ENCODE results near the gene FBXO42. TPM values are rescaled to one million over a fixed set of nuclear protein-coding genes. Genes with fewer than 3 reads are reported as not detected.
A peak's percentile ranks its signal among the peaks of the same experiment; 100 is the strongest.

Gene FBXO42
- total and polyA plus RNA-seq, 9 of the 15 experiments (the other 6 are each of a cell fraction or from before 2014, with no cell fraction given) = 7.2 to 24.8 (median 17.4) TPM

DNA sequence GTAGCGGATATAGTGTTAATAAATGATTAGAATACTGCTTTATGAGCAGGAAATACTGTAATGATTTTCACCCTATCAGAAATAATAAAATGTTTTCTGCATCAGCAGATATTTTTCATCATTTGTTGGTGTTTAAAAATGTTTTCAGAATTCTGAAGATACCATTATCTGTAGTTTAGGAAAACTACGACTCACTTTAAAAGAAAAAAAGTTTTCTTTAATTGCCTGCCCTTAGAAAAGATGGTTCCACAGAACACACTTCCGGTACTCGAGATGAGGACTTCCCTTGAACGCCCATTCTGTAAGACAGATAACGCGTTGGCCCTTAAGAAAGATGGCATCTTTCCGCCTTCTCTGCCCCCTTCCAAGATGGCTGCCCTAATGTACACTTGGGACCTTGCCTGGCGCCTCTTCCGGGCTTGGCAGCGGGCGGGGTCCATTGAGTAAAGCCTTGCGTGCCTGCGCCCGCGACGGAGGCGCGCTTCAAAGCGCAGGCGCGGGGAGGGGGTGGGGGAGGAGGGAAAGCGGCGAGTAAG is 14.5 kb upstream of the FBXO42 start, which contains the start of gene SZRD1 (continued):
- TF ChIP-seq ZNF644 (tag; IDR thresholded peaks at IDR 0.05; ENCODE audit: low read depth) (peak; percentile 97), ZNF175 (CRISPR knock-in tag; IDR thresholded peaks at IDR 0.05; ENCODE audit: low read depth) (peak; percentile 96), ETV1 (tag; conservative IDR thresholded peaks at IDR 0.05; ENCODE audit: low read depth) (peak; percentile 97), GATAD2B (IDR thresholded peaks at IDR 0.05; ENCODE audit: borderline replicate concordance) (no peak; the same call in 1 of the 2 replicates), RBFOX2 (IDR thresholded peaks at IDR 0.05; ENCODE audit: low read depth, low read length) (no peak), SMARCE1 (IDR thresholded peaks at IDR 0.05) (no peak), RBM39 (optimal IDR thresholded peaks at IDR 0.05; ENCODE audit: low read depth, low read length) (no peak), ZNF699 (CRISPR knock-in tag; IDR thresholded peaks at IDR 0.05; ENCODE audit: insufficient replicate concordance) (no peak), LCOR (CRISPR knock-in tag; IDR thresholded peaks at IDR 0.05) (peak; percentile 60; the same call in 1 of the 2 replicates), MEIS2 (IDR thresholded peaks at IDR 0.05; ENCODE audit: partially characterized antibody) (peak; percentile 79), CSDE1 (IDR thresholded peaks at IDR 0.05) (peak in 1 of 2 experiments; percentile 98; a peak in 2 of 4 replicates), NR2F6 (CRISPR knock-in tag; IDR thresholded peaks at IDR 0.05) (no peak), ZSCAN32 (CRISPR knock-in tag; IDR thresholded peaks at IDR 0.05) (no peak), CBX3 (IDR thresholded peaks at IDR 0.05; ENCODE audit: borderline replicate concordance in 1 of 2, low read length in 2 of 2) (peak in 1 of 2 experiments; percentile 46; a peak in 1 of 3 replicates), DACH1 (IDR thresholded peaks at IDR 0.05; ENCODE audit: partially characterized antibody) (no peak)
- TF ChIP-seq, protein P1, sequence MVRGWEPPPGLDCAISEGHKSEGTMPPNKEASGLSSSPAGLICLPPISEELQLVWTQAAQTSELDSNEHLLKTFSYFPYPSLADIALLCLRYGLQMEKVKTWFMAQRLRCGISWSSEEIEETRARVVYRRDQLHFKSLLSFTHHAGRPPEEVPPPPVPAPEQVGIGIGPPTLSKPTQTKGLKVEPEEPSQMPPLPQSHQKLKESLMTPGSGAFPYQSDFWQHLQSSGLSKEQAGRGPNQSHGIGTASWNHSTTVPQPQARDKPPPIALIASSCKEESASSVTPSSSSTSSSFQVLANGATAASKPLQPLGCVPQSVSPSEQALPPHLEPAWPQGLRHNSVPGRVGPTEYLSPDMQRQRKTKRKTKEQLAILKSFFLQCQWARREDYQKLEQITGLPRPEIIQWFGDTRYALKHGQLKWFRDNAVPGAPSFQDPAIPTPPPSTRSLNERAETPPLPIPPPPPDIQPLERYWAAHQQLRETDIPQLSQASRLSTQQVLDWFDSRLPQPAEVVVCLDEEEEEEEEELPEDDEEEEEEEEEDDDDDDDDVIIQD (CRISPR knock-in tag; IDR thresholded peaks at IDR 0.05) = no peak
- TF ChIP-seq, protein P2, sequence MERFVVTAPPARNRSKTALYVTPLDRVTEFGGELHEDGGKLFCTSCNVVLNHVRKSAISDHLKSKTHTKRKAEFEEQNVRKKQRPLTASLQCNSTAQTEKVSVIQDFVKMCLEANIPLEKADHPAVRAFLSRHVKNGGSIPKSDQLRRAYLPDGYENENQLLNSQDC (CRISPR knock-in tag; IDR thresholded peaks at IDR 0.05) = no peak
- TF ChIP-seq, protein P3, sequence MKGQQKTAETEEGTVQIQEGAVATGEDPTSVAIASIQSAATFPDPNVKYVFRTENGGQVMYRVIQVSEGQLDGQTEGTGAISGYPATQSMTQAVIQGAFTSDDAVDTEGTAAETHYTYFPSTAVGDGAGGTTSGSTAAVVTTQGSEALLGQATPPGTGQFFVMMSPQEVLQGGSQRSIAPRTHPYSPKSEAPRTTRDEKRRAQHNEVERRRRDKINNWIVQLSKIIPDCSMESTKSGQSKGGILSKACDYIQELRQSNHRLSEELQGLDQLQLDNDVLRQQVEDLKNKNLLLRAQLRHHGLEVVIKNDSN (CRISPR knock-in tag; IDR thresholded peaks at IDR 0.05) = no peak
- TF ChIP-seq, protein P4, sequence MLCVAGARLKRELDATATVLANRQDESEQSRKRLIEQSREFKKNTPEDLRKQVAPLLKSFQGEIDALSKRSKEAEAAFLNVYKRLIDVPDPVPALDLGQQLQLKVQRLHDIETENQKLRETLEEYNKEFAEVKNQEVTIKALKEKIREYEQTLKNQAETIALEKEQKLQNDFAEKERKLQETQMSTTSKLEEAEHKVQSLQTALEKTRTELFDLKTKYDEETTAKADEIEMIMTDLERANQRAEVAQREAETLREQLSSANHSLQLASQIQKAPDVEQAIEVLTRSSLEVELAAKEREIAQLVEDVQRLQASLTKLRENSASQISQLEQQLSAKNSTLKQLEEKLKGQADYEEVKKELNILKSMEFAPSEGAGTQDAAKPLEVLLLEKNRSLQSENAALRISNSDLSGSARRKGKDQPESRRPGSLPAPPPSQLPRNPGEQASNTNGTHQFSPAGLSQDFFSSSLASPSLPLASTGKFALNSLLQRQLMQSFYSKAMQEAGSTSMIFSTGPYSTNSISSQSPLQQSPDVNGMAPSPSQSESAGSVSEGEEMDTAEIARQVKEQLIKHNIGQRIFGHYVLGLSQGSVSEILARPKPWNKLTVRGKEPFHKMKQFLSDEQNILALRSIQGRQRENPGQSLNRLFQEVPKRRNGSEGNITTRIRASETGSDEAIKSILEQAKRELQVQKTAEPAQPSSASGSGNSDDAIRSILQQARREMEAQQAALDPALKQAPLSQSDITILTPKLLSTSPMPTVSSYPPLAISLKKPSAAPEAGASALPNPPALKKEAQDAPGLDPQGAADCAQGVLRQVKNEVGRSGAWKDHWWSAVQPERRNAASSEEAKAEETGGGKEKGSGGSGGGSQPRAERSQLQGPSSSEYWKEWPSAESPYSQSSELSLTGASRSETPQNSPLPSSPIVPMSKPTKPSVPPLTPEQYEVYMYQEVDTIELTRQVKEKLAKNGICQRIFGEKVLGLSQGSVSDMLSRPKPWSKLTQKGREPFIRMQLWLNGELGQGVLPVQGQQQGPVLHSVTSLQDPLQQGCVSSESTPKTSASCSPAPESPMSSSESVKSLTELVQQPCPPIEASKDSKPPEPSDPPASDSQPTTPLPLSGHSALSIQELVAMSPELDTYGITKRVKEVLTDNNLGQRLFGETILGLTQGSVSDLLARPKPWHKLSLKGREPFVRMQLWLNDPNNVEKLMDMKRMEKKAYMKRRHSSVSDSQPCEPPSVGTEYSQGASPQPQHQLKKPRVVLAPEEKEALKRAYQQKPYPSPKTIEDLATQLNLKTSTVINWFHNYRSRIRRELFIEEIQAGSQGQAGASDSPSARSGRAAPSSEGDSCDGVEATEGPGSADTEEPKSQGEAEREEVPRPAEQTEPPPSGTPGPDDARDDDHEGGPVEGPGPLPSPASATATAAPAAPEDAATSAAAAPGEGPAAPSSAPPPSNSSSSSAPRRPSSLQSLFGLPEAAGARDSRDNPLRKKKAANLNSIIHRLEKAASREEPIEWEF (CRISPR knock-in tag; IDR thresholded peaks at IDR 0.05) = no peak
- TF ChIP-seq, protein P5, sequence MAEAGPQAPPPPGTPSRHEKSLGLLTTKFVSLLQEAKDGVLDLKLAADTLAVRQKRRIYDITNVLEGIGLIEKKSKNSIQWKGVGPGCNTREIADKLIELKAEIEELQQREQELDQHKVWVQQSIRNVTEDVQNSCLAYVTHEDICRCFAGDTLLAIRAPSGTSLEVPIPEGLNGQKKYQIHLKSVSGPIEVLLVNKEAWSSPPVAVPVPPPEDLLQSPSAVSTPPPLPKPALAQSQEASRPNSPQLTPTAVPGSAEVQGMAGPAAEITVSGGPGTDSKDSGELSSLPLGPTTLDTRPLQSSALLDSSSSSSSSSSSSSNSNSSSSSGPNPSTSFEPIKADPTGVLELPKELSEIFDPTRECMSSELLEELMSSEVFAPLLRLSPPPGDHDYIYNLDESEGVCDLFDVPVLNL (CRISPR knock-in tag; IDR thresholded peaks at IDR 0.05; ENCODE audit: low read depth) = no peak

Measured in K562 (cell line).